Hematopoietic multipotent progenitor cell treated with erythropoietin and hydrocortisone succinate and interleukin-3 and kit ligand, for 6 days (in vitro differentiated cells): ENCODE data around the gene TTLL8.

Experiments used
- DNase-seq: peaks from one replicate; pipeline ENCODE4 v3.0.0-alpha.2; 2015

Gene TTLL8

GRCh38 chr22:50061141-50061823, 3.2 kb upstream of the TTLL8 start:
- peak; percentile 29 for DNase-seq

- DNase-seq = no peak
These were observed 2.5 kb upstream of the TTLL8 start for GRCh38 chr22:50060441-50061140.

- DNase-seq = no peak
These were observed 1.8 kb upstream of the TTLL8 start for GRCh38 chr22:50059881-50060262.

- peak; percentile 36 for DNase-seq
These were observed 1.1 kb upstream of the TTLL8 start for GRCh38 chr22:50058906-50059880.

- no peak for DNase-seq
These were observed 629 bp downstream of the TTLL8 start for GRCh38 chr22:50057278-50058060.

- no peak for DNase-seq
These were observed 1.7 kb downstream of the TTLL8 start for GRCh38 chr22:50056214-50056972.

- DNase-seq = no peak
These were observed 4.2 kb downstream of the TTLL8 start for GRCh38 chr22:50053861-50054260.

GRCh38 chr22:50051930-50052329, 6.2 kb downstream of the TTLL8 start:
- DNase-seq = no peak

- no peak for DNase-seq
These were observed 8.6 kb downstream of the TTLL8 start for GRCh38 chr22:50049299-50050195.

GRCh38 chr22:50048836-50049235, 9.3 kb downstream of the TTLL8 start:
- DNase-seq = no peak

GRCh38 chr22:50048061-50048765, 9.9 kb downstream of the TTLL8 start:
- DNase-seq = no peak

GRCh38 chr22:50047346-50047745, 10.8 kb downstream of the TTLL8 start:
- DNase-seq = no peak

- DNase-seq = no peak
These were observed 11.4 kb downstream of the TTLL8 start for GRCh38 chr22:50046481-50047245.

- no peak for DNase-seq
These were observed 12.1 kb downstream of the TTLL8 start for GRCh38 chr22:50046019-50046415.

- no peak for DNase-seq
These were observed 12.7 kb downstream of the TTLL8 start for GRCh38 chr22:50045211-50046018.

- DNase-seq = peak; percentile 20
These were observed 13.5 kb downstream of the TTLL8 start for GRCh38 chr22:50044485-50045118.

GRCh38 chr22:50041361-50042065, 16.6 kb downstream of the TTLL8 start:
- DNase-seq = no peak
